ENCODE results near the gene SLC26A11.
A peak's percentile ranks its signal among the peaks of the same experiment; 100 is the strongest.

The SLC26A11 gene

GRCh38 chr17:80252871-80253270 lies 32.6 kb downstream of the SLC26A11 start:
- ATAC-seq = peak; percentile 51
- no peak for TF ChIP-seq ARNTL (CRISPR knock-in tag; IDR thresholded peaks at IDR 0.05; ENCODE audit: borderline replicate concordance, low read depth)
- TF ChIP-seq ISL1 (CRISPR knock-in tag; IDR thresholded peaks at IDR 0.05) = no peak
- TF ChIP-seq OSR1 (CRISPR knock-in tag; IDR thresholded peaks at IDR 0.05) = no peak
- TF ChIP-seq TCF4 (CRISPR knock-in tag; IDR thresholded peaks at IDR 0.05; ENCODE audit: borderline replicate concordance) = no peak
- TF ChIP-seq CSRNP3 (CRISPR knock-in tag; IDR thresholded peaks at IDR 0.05) = no peak
- no peak for TF ChIP-seq ZNF565 (CRISPR knock-in tag; conservative IDR thresholded peaks at IDR 0.05; ENCODE audit: low read depth)
- TF ChIP-seq TOX (CRISPR knock-in tag; IDR thresholded peaks at IDR 0.05; ENCODE audit: borderline replicate concordance) = no peak
- no peak for TF ChIP-seq SNAI2 (CRISPR knock-in tag; IDR thresholded peaks at IDR 0.05)
- no peak for TF ChIP-seq PPARA (CRISPR knock-in tag; IDR thresholded peaks at IDR 0.05; ENCODE audit: borderline replicate concordance)
- TF ChIP-seq GLIS3 (CRISPR knock-in tag; IDR thresholded peaks at IDR 0.05) = no peak
- TF ChIP-seq POU6F1 (CRISPR knock-in tag; IDR thresholded peaks at IDR 0.05; ENCODE audit: borderline replicate concordance, low read depth) = no peak
- no peak for TF ChIP-seq CREB5 (CRISPR knock-in tag; IDR thresholded peaks at IDR 0.05; ENCODE audit: low read depth)
- no peak for TF ChIP-seq BACH2 (CRISPR knock-in tag; IDR thresholded peaks at IDR 0.05; ENCODE audit: borderline replicate concordance)
- TF ChIP-seq PATZ1 (CRISPR knock-in tag; IDR thresholded peaks at IDR 0.05; ENCODE audit: borderline replicate concordance) = no peak

GRCh38 chr17:80253631-80254395 lies 33.6 kb downstream of the SLC26A11 start:
- no peak for ATAC-seq
- TF ChIP-seq TOX (CRISPR knock-in tag; IDR thresholded peaks at IDR 0.05; ENCODE audit: borderline replicate concordance) = no peak
- TF ChIP-seq ZNF70 (CRISPR knock-in tag; IDR thresholded peaks at IDR 0.05) = no peak
- no peak for TF ChIP-seq POU6F1 (CRISPR knock-in tag; IDR thresholded peaks at IDR 0.05; ENCODE audit: borderline replicate concordance, low read depth)
- no peak for TF ChIP-seq PPARA (CRISPR knock-in tag; IDR thresholded peaks at IDR 0.05; ENCODE audit: borderline replicate concordance)
- no peak for TF ChIP-seq SNAI2 (CRISPR knock-in tag; IDR thresholded peaks at IDR 0.05)
- TF ChIP-seq ARNTL (CRISPR knock-in tag; IDR thresholded peaks at IDR 0.05; ENCODE audit: borderline replicate concordance, low read depth) = no peak
- TF ChIP-seq ZNF565 (CRISPR knock-in tag; conservative IDR thresholded peaks at IDR 0.05; ENCODE audit: low read depth) = no peak
- TF ChIP-seq ZNF8 (CRISPR knock-in tag; IDR thresholded peaks at IDR 0.05) = no peak
- TF ChIP-seq CSDC2 (CRISPR knock-in tag; IDR thresholded peaks at IDR 0.05) = no peak
- TF ChIP-seq GLIS3 (CRISPR knock-in tag; IDR thresholded peaks at IDR 0.05) = no peak
- no peak for TF ChIP-seq TSHZ2 (CRISPR knock-in tag; IDR thresholded peaks at IDR 0.05)
- TF ChIP-seq TCF4 (CRISPR knock-in tag; IDR thresholded peaks at IDR 0.05; ENCODE audit: borderline replicate concordance) = no peak
- TF ChIP-seq CREB5 (CRISPR knock-in tag; IDR thresholded peaks at IDR 0.05; ENCODE audit: low read depth) = no peak
